SK-N-SH (cell line): ENCODE measurements around the gene PPP1R1B. TPM values are rescaled to one million over a fixed set of nuclear protein-coding genes. Genes with fewer than 3 reads are reported as not detected.

Source experiments
- CTCF ChIA-PET: fragments of 300-600, 350-600 bp; formaldehyde crosslinking; extraction: SDS; loops from one replicate; lab custom pipeline; 2021; lab: Yijun Ruan, JAX
- POLR2A ChIA-PET: fragments of 350-600 bp; sonication (Branson Sonifier 250); formaldehyde crosslinking; extraction: SDS; loops from one replicate; lab custom pipeline; 2020; ENCODE audit warnings: antibody characterized with exemption, inconsistent platforms; lab: Yijun Ruan, JAX
- DNase-seq: peaks from one replicate; pipeline ENCODE4 v3.0.0; 2012
- H2AFZ ChIP-seq: fragments of 200-600 bp; sonication (generic); 2 replicates; pipeline ENCODE4 v1.8.1; 2016; ENCODE audit warnings: antibody characterized with exemption, mild to moderate bottlenecking, low read depth
- H3F3A ChIP-seq: fragments of 200-600 bp; sonication (generic); replicated peaks from 2 replicates; pipeline ENCODE3; 2016; ENCODE audit warnings: antibody characterized with exemption, mild to moderate bottlenecking; ENCODE audit not compliant: insufficient read depth
- H3K27ac ChIP-seq, 2 experiments: fragments of 200-500 bp in 1 of 2; fragments of 200-600 bp in 1 of 2; sonication (Bioruptor generic) in 1 of 2; sonication (generic), shearing (Covaris generic) in 1 of 2; 2 replicates each; pipeline versions ENCODE4 v1.5.1 to v1.6.1; 2014 to 2016; ENCODE audit warnings: low read depth in 2 of 2, inconsistent platforms in 1 of 2, low read length in 1 of 2, mild to moderate bottlenecking in 1 of 2, mixed read lengths in 1 of 2
- H3K27me3 ChIP-seq: fragments of 200-600 bp; sonication (generic), shearing (Covaris generic); 2 replicates; pipeline ENCODE4 v1.6.1; 2016; ENCODE audit warnings: mixed run types; ENCODE audit not compliant: insufficient read depth
- H3K36me3 ChIP-seq, 2 experiments: fragments of 200-500 bp in 1 of 2; fragments of 200-600 bp in 1 of 2; sonication (Bioruptor generic) in 1 of 2; sonication (generic) in 1 of 2; replicated peaks in 1 of 2; 2 replicates each; pipeline versions ENCODE3 to v1.5.1; 2014 to 2016; ENCODE audit warnings: low read length in 1 of 2, mild to moderate bottlenecking in 1 of 2; ENCODE audit not compliant: insufficient read depth in 2 of 2, control insufficient read depth in 1 of 2
- H3K4me1 ChIP-seq, 2 experiments: fragments of 200-500 bp in 1 of 2; fragments of 200-600 bp in 1 of 2; sonication (Bioruptor generic) in 1 of 2; sonication (generic), shearing (Covaris generic) in 1 of 2; 2 replicates each; pipeline versions ENCODE4 v1.5.1 to v1.6.1; 2014 to 2016; ENCODE audit warnings: low read depth in 1 of 2, low read length in 1 of 2, mixed run types in 1 of 2; ENCODE audit not compliant: insufficient read depth in 2 of 2, control insufficient read depth in 1 of 2
- H3K4me2 ChIP-seq: fragments of 200-600 bp; sonication (generic), shearing (Covaris generic); 2 replicates; pipeline ENCODE4 v1.6.1; 2017; ENCODE audit warnings: mixed run types
- H3K4me3 ChIP-seq, 2 experiments: fragments of 200-500 bp in 1 of 2; fragments of 200-600 bp in 1 of 2; sonication (Bioruptor generic) in 1 of 2; sonication (generic), shearing (Covaris generic) in 1 of 2; 2 replicates each; pipeline versions ENCODE4 v1.5.1 to v1.8.1; 2014 to 2016; ENCODE audit warnings: low read depth in 2 of 2, inconsistent platforms in 1 of 2, low read length in 1 of 2, mild to moderate bottlenecking in 1 of 2, mixed read lengths in 1 of 2, moderate library complexity in 1 of 2
- H3K79me2 ChIP-seq: fragments of 200-600 bp; sonication (generic); 2 replicates; pipeline ENCODE4 v1.8.1; 2017; ENCODE audit warnings: mild to moderate bottlenecking; ENCODE audit not compliant: insufficient read depth
- H3K9ac ChIP-seq: fragments of 200-600 bp; sonication (generic); 2 replicates; pipeline ENCODE4 v1.6.1; 2017; ENCODE audit warnings: mixed run types
- H3K9me2 ChIP-seq: fragments of 200-600 bp; sonication (generic); 2 replicates; pipeline ENCODE4 v1.6.1; 2017; ENCODE audit warnings: mixed run types
- H3K9me3 ChIP-seq: fragments of 200-600 bp; sonication (generic); 2 replicates; pipeline ENCODE4 v1.6.1; 2017; ENCODE audit warnings: mixed run types, mild to moderate bottlenecking, moderate library complexity
- H4K20me1 ChIP-seq: fragments of 200-600 bp; sonication (generic); 2 replicates; pipeline ENCODE4 v1.6.1; 2017; ENCODE audit warnings: mild to moderate bottlenecking, mixed run types; ENCODE audit not compliant: insufficient read depth
- CHD2 ChIP-seq: fragments of 150-350 bp; IDR thresholded peaks from 2 replicates; pipeline ENCODE4 v1.6.1; 2018; ENCODE audit warnings: low read length; ENCODE audit not compliant: partially characterized antibody
- CTCF ChIP-seq: fragments of 200-600 bp; sonication (generic); IDR thresholded peaks from 2 replicates; pipeline ENCODE4 v1.6.1; 2017; ENCODE audit warnings: antibody characterized with exemption, mild to moderate bottlenecking, moderate library complexity
- ELF1 ChIP-seq: IDR thresholded peaks from 2 replicates; pipeline ENCODE4 v1.4.0; 2012
- FOXJ3 ChIP-seq: sonication (generic); formaldehyde crosslinking; IDR thresholded peaks from 2 replicates; pipeline ENCODE4 v1.5.1; 2020; ENCODE audit warnings: mild to moderate bottlenecking, missing genetic modification reagents
- IRF3 ChIP-seq: fragments of 150-350 bp; IDR thresholded peaks from 2 replicates; pipeline ENCODE4 v1.6.1; 2016; ENCODE audit warnings: mild to moderate bottlenecking, low read depth, low read length
- MEF2A ChIP-seq: IDR thresholded peaks from 2 replicates; pipeline ENCODE4 v1.4.0; 2012; ENCODE audit warnings: low read depth, borderline replicate concordance
- MXI1 ChIP-seq: IDR thresholded peaks from 2 replicates; pipeline ENCODE4 v1.6.1; 2012; ENCODE audit warnings: mild to moderate bottlenecking, low read depth, low read length, improper control_type of control experiment
- NRF1 ChIP-seq: IDR thresholded peaks from 2 replicates; pipeline ENCODE4 v1.6.1; 2012; ENCODE audit warnings: low read depth, mild to moderate bottlenecking, low read length
- PBX3 ChIP-seq: IDR thresholded peaks from 2 replicates; pipeline ENCODE4; 2012
- RAD21 ChIP-seq: IDR thresholded peaks from 2 replicates; pipeline ENCODE4 v1.6.1; 2012; ENCODE audit warnings: mild to moderate bottlenecking, low read length
- RCOR1 ChIP-seq: fragments of 150-350 bp; IDR thresholded peaks from 2 replicates; pipeline ENCODE4 v1.6.1; 2017; ENCODE audit warnings: antibody characterized with exemption, low read length
- SIN3A ChIP-seq: IDR thresholded peaks from 2 replicates; pipeline ENCODE4 v1.6.1; 2012; ENCODE audit warnings: low read depth, mild to moderate bottlenecking, low read length, moderate library complexity, borderline replicate concordance
- TCF12 ChIP-seq: IDR thresholded peaks from 2 replicates; pipeline ENCODE4 v1.4.0; 2012
- USF1 ChIP-seq: IDR thresholded peaks from 2 replicates; pipeline ENCODE4 v1.4.0; 2012; ENCODE audit warnings: low read depth, borderline replicate concordance
- USF2 ChIP-seq: fragments of 150-350 bp; IDR thresholded peaks from 2 replicates; pipeline ENCODE4 v1.6.1; 2017; ENCODE audit warnings: antibody characterized with exemption, low read length, low read depth, borderline replicate concordance
- YY1 ChIP-seq: IDR thresholded peaks from 2 replicates; pipeline ENCODE4 v1.4.0; 2012; ENCODE audit warnings: low read depth, mild to moderate bottlenecking
- WGBS: methylation state at CpG from one replicate; pipeline ENCODE4 v1.1.6; 2017; ENCODE audit warnings: low lambda C conversion rate; 5-methylcytosine and 5-hydroxymethylcytosine counted together
- polyA plus RNA-seq, 3 experiments: library from polyadenylated mRNA; depleted of rRNA; stranded (reverse); fragments of >200 nt; gene quantifications; 2 replicates each; pipeline ENCODE4 v1.2.3, GENCODE V29; 2012

Gene PPP1R1B
- polyA plus RNA-seq, 1 of the 3 experiments (the other 2 are of a cell fraction), result 0.07 TPM

- Histone ChIP-seq H3K27me3 (no peaks in the 10 kb centered on the region), H3K79me2 (no peaks in the 10 kb centered on the region), H3K9me3 (no peaks in the 10 kb centered on the region), H3K4me1 (peaks cover 0 to 2% of the 10 kb centered on the region in 2 experiments; a peak in 1 of 4 replicates), H2AFZ (no peak overlapping the region), H3K9ac (no peak overlapping the region), H3K4me2 (no peak overlapping the region), H4K20me1 (no peaks in the 10 kb centered on the region), H3K9me2 (no peaks in the 10 kb centered on the region), H3K36me3 (no peaks in the 10 kb centered on the region), H3K4me3 (no peak overlapping the region), H3F3A (no peaks in the 10 kb centered on the region), H3K27ac (no peak overlapping the region)
- TF ChIP-seq RCOR1 (no peak), FOXJ3 (CRISPR knock-in tag) (no peak), IRF3 (no peak), YY1 (no peak), CHD2 (no peak), ELF1 (no peak), CTCF (no peak), USF1 (no peak)
- POLR2A ChIA-PET, result no interaction called here
- 66% methylated on average over 5 of the region's 5 CpGs for WGBS
- CTCF ChIA-PET, result interaction anchor here (1.9 to 15.8 kb wide), 4 partner anchors 21 to 56 kb away, joined by 7 to 279 read pairs (median 78); partner anchors contain the start of genes MIEN1 and PPP1R1B
- DNase-seq, result no peak
These were observed 47.4 kb downstream of the PPP1R1B start for GRCh38 chr17:39674179-39674578.

- Histone ChIP-seq H3K4me3 (no peak overlapping the region), H3K79me2 (no peaks in the 10 kb centered on the region), H2AFZ (no peak overlapping the region), H3K4me2 (no peak overlapping the region), H3K36me3 (no peaks in the 10 kb centered on the region), H3K9me3 (no peaks in the 10 kb centered on the region), H4K20me1 (no peaks in the 10 kb centered on the region), H3K9ac (no peak overlapping the region), H3K27ac (no peak overlapping the region), H3F3A (no peaks in the 10 kb centered on the region), H3K9me2 (no peaks in the 10 kb centered on the region), H3K4me1 (peaks cover 0 to 2% of the 10 kb centered on the region in 2 experiments; a peak in 1 of 4 replicates), H3K27me3 (no peaks in the 10 kb centered on the region)
- ChIA-PET CTCF (interaction anchor here (1.2 to 15.8 kb wide), 6 partner anchors 9 to 55 kb away, joined by 3 to 279 read pairs (median 8); partner anchors contain the start of genes MIEN1 and PPP1R1B), POLR2A (interaction anchor here (0.5 to 1.3 kb wide), 2 partner anchors 13 to 164 kb away, joined by 3 read pairs; partner anchors contain the start of gene PGAP3)
- 56% methylated on average over 9 of the region's 11 CpGs for WGBS
- TF ChIP-seq PBX3 (no peak), SIN3A (no peak), USF2 (no peak), MEF2A (no peak), MXI1 (no peak), RAD21 (no peak), TCF12 (no peak), NRF1 (no peak), YY1 (no peak)
- DNase-seq, result no peak
These were observed 48.1 kb downstream of the PPP1R1B start for GRCh38 chr17:39674702-39675389.
